Tibial nerve (tissue), 4 donors: Measurements from ENCODE around the gene UBE2U.

Experiments
- EP300 ChIP-seq, 2 donors: sonication (generic); formaldehyde crosslinking; IDR thresholded peaks; one replicate each; pipeline ENCODE4 v1.6.1; 2017; ENCODE audit warnings: antibody characterized with exemption in 2 of 2, mild to moderate bottlenecking in 1 of 2
- TF ChIP-seq, protein P1 (sequence below), 5 experiments: fragments of 200-600 bp in 3 of 5; fragments of 450-650 bp in 2 of 5; sonication (generic) in 3 of 5; IDR thresholded peaks; one replicate each; pipeline ENCODE4 v1.5.1; 2016 to 2019; ENCODE audit warnings: antibody characterized with exemption in 5 of 5, mild to moderate bottlenecking in 3 of 5, moderate library complexity in 2 of 5

DNA sequence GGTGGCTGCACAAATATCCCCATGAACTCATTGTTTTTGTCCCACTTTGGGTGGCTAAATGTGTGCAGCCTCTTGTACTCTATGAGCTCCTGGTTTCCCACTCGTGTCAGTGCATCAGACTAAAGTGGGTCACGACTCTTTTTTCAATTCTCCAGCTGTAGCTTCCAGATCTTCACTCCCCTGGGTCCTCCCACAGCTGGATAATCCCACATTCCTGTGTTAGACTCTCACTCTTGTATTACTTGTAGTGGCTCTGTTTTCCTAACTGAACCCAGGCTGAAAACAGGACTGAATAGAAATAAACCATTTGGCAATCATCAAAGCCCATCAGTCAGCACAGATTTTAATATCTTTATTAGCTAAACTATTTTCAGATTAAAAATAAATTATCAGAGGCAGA lies 60.4 kb downstream of the UBE2U start:
- TF ChIP-seq, protein P1, sequence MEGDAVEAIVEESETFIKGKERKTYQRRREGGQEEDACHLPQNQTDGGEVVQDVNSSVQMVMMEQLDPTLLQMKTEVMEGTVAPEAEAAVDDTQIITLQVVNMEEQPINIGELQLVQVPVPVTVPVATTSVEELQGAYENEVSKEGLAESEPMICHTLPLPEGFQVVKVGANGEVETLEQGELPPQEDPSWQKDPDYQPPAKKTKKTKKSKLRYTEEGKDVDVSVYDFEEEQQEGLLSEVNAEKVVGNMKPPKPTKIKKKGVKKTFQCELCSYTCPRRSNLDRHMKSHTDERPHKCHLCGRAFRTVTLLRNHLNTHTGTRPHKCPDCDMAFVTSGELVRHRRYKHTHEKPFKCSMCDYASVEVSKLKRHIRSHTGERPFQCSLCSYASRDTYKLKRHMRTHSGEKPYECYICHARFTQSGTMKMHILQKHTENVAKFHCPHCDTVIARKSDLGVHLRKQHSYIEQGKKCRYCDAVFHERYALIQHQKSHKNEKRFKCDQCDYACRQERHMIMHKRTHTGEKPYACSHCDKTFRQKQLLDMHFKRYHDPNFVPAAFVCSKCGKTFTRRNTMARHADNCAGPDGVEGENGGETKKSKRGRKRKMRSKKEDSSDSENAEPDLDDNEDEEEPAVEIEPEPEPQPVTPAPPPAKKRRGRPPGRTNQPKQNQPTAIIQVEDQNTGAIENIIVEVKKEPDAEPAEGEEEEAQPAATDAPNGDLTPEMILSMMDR (IDR thresholded peaks at IDR 0.05) = no peak
- TF ChIP-seq EP300 (IDR thresholded peaks at IDR 0.05) = no peak
